Tibial nerve (tissue), 4 donors: Measurements from ENCODE around the gene TSC1. TPM values are rescaled to one million over a fixed set of nuclear protein-coding genes. Genes with fewer than 3 reads are reported as not detected.

Source experiments
- DNase-seq, 2 donors: peaks; one replicate each; pipeline ENCODE4 v3.0.0-alpha.2; 2019; ENCODE audit warnings: low spot score in 2 of 2
- H3K27ac ChIP-seq, 4 donors: fragments of 200-600 bp; sonication (generic) in 3 of 4; one replicate each; pipeline ENCODE4 v1.5.1; 2017 to 2019; ENCODE audit warnings: mild to moderate bottlenecking in 1 of 4
- H3K27me3 ChIP-seq, 2 donors: fragments of 200-600 bp; sonication (generic) in 1 of 2; one replicate each; pipeline versions ENCODE4 v1.5.1 to v1.6.0; 2017 to 2019
- H3K36me3 ChIP-seq, 3 donors: fragments of 200-600 bp; sonication (generic); one replicate each; pipeline ENCODE4 v1.5.1; 2018 to 2019
- H3K4me1 ChIP-seq, 4 donors: fragments of 200-600 bp; sonication (generic) in 3 of 4; one replicate each; pipeline ENCODE4 v1.5.1; 2017 to 2019
- H3K4me3 ChIP-seq, 4 donors: fragments of 200-600 bp; sonication (generic) in 3 of 4; one replicate each; pipeline ENCODE4 v1.5.1; 2017 to 2019; ENCODE audit warnings: mild to moderate bottlenecking in 1 of 4, moderate library complexity in 1 of 4
- H3K9me3 ChIP-seq, 4 donors: fragments of 200-600 bp; sonication (generic) in 3 of 4; one replicate each; pipeline ENCODE4 v1.5.1; 2017 to 2019
- EP300 ChIP-seq, 2 donors: sonication (generic); formaldehyde crosslinking; IDR thresholded peaks; one replicate each; pipeline ENCODE4 v1.6.1; 2017; ENCODE audit warnings: antibody characterized with exemption in 2 of 2, mild to moderate bottlenecking in 1 of 2
- POLR2A ChIP-seq, 2 donors: fragments of 450-650 bp; IDR thresholded peaks; one replicate each; pipeline ENCODE4 v1.6.1; 2017; ENCODE audit warnings: antibody characterized with exemption in 2 of 2, mild to moderate bottlenecking in 2 of 2, moderate library complexity in 2 of 2
- WGBS, 2 donors: methylation state at CpG; one replicate each; pipeline ENCODE4 v1.1.5; 2018; 5-methylcytosine and 5-hydroxymethylcytosine counted together
- small RNA-seq: library from RNA; depleted of rRNA; stranded (forward); fragments of <200 nt; gene quantifications from one replicate; pipeline ENCODE3, GENCODE V24; 2016
- total RNA-seq, 4 donors: library from RNA; depleted of rRNA; stranded (reverse); fragments of >200 nt; gene quantifications; one replicate each; pipeline ENCODE4 v1.1.0, GENCODE V29; 2016
- TF ChIP-seq, protein P1 (sequence below), 5 experiments: fragments of 200-600 bp in 3 of 5; fragments of 450-650 bp in 2 of 5; sonication (generic) in 3 of 5; IDR thresholded peaks; one replicate each; pipeline ENCODE4 v1.5.1; 2016 to 2019; ENCODE audit warnings: antibody characterized with exemption in 5 of 5, mild to moderate bottlenecking in 3 of 5, moderate library complexity in 2 of 5

Gene TSC1
- total RNA-seq, 4 donors from 2014 or later: 48.6 to 88.4 (median 68.9) TPM

DNA sequence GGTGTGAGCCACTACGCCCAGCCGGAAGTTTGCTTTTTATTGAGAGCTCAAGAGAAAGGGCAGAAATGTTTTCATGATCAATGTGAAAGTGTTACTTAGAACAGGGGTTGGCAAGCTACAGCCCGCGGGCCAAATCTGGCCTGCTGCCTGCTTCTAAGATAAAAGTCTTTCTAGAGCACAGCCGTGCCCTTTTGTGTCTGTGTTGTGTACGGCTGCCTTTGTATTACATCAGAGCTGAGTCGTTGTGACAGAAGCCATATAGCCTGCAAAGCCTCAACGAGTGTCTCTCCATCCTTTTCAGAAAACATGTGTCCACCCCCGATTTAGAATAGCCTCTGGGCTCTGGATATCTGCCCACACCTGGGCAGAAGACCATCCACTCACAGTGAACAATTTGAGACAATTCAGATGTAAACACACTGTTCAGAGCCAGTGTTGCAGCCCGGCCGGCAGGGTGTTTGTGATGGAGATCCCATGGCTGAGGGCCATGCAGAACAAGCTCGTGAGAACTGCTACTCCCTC, 95.2 kb downstream of the TSC1 start:
- WGBS, 2 donors: 54 to 63% methylated on average over 11 to 12 of the region's 12 CpGs
- H3K4me3 ChIP-seq: no peak overlapping the region
- TF ChIP-seq EP300 (IDR thresholded peaks at IDR 0.05) (no peak), POLR2A (IDR thresholded peaks at IDR 0.05) (no peak)
- TF ChIP-seq, protein P1, sequence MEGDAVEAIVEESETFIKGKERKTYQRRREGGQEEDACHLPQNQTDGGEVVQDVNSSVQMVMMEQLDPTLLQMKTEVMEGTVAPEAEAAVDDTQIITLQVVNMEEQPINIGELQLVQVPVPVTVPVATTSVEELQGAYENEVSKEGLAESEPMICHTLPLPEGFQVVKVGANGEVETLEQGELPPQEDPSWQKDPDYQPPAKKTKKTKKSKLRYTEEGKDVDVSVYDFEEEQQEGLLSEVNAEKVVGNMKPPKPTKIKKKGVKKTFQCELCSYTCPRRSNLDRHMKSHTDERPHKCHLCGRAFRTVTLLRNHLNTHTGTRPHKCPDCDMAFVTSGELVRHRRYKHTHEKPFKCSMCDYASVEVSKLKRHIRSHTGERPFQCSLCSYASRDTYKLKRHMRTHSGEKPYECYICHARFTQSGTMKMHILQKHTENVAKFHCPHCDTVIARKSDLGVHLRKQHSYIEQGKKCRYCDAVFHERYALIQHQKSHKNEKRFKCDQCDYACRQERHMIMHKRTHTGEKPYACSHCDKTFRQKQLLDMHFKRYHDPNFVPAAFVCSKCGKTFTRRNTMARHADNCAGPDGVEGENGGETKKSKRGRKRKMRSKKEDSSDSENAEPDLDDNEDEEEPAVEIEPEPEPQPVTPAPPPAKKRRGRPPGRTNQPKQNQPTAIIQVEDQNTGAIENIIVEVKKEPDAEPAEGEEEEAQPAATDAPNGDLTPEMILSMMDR (IDR thresholded peaks at IDR 0.05): no peak
- no peak overlapping the region for H3K27ac ChIP-seq
- no peak for DNase-seq
- no peaks in the 10 kb centered on the region for H3K27me3 ChIP-seq
- H3K4me1 ChIP-seq: no peaks in the 10 kb centered on the region
- peaks cover 0 to 7% (median 0%) of the 10 kb centered on the region in 3 donors for H3K36me3 ChIP-seq
- H3K9me3 ChIP-seq: no peaks in the 10 kb centered on the region

GRCh38 chr9:132846918-132847515, 97.4 kb downstream of the TSC1 start:
- Histone ChIP-seq H3K4me1 (no peaks in the 10 kb centered on the region), H3K27ac (no peak overlapping the region), H3K36me3 (peaks cover 0 to 5% (median 0%) of the 10 kb centered on the region in 3 donors), H3K4me3 (no peak overlapping the region), H3K27me3 (no peaks in the 10 kb centered on the region), H3K9me3 (no peaks in the 10 kb centered on the region)
- DNase-seq: no peak
- WGBS, 2 donors: 90% methylated on average over 14 to 15 of the region's 15 CpGs
- TF ChIP-seq EP300 (IDR thresholded peaks at IDR 0.05) (no peak), POLR2A (IDR thresholded peaks at IDR 0.05) (no peak)
- TF ChIP-seq, protein P1 (IDR thresholded peaks at IDR 0.05): no peak

DNA sequence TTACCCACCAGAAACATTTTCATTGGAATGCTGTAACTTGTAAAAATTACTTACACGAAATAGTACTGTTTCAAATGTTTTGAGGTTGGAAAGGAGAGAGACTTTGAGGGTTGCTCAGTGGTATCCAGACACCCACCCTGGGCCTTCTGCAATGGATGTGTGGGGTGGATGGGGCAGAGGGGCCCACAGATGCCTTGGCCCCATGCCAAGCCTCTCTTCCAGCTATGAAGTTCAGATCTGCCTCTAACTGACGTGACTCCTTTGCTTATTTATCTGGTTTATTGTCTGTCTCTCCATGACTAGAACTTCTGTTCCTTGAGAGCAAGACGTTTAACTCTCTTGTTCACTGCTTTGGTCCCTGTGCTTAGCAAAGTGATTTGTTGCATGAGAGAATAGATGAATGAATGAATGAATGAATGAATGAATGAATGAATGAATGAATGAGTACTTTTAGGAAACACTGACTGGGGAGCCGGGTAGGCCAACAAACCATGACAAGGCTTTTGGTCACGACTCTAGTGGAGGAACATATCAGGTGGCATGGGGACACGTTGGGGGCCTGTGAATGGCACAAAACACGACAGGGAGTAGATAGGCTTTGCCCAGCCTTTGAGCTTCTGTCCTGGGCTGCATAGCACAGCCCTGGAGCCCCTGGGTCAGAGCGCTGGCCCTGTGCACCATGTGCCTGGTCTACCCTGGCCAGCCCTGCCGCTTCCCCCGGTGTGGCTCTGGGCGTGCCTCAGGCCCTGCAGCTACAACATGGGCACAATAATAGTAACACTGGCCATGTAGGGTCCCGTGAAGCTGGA, 98.1 kb downstream of the TSC1 start:
- no peak for DNase-seq
- H3K27me3 ChIP-seq: no peaks in the 10 kb centered on the region
- H3K9me3 ChIP-seq: no peaks in the 10 kb centered on the region
- WGBS, 2 donors: 75 to 76% methylated on average over 9 to 12 of the region's 12 CpGs
- peaks cover 0 to 4% (median 0%) of the 10 kb centered on the region in 3 donors for H3K36me3 ChIP-seq
- H3K4me3 ChIP-seq: no peak overlapping the region
- no peak overlapping the region for H3K27ac ChIP-seq
- H3K4me1 ChIP-seq: no peaks in the 10 kb centered on the region
- TF ChIP-seq, protein P1 (IDR thresholded peaks at IDR 0.05): no peak
- TF ChIP-seq POLR2A (IDR thresholded peaks at IDR 0.05): no peak
- TF ChIP-seq EP300 (IDR thresholded peaks at IDR 0.05): no peak

- TF ChIP-seq EP300 (IDR thresholded peaks at IDR 0.05) (no peak), POLR2A (IDR thresholded peaks at IDR 0.05) (no peak)
- TF ChIP-seq, protein P1 (IDR thresholded peaks at IDR 0.05): no peak
- Histone ChIP-seq H3K27ac (no peak overlapping the region), H3K4me1 (no peaks in the 10 kb centered on the region), H3K4me3 (no peak overlapping the region), H3K27me3 (no peaks in the 10 kb centered on the region), H3K9me3 (no peaks in the 10 kb centered on the region), H3K36me3 (no peaks in the 10 kb centered on the region)
- DNase-seq: no peak
- WGBS, 2 donors: 84 to 85% methylated on average over 5 of the region's 5 CpGs
These were observed 102.0 kb downstream of the TSC1 start for GRCh38 chr9:132842124-132843044.

Small RNAs within 50 kb of the gene (small RNA-seq; reads per million reads assigned to genes)
- gene AL593851.1: not detected
- not detected for gene MIR548AW
- gene RNU7-21P: not detected

Other genes with a start within 250 kb of the TSC1 start
- gene AK8, start 66.3 kb downstream of the TSC1 start, total RNA-seq: 1 to 10 TPM in 2 of 4 donors, under 1 TPM in 2; 0.30 to 4.3 (median 1.7) TPM
- gene SPACA9, start 65.7 kb downstream of the TSC1 start, total RNA-seq: 1 to 10 TPM; 4.2 to 5.9 (median 5.3) TPM
- not detected for gene GFI1B, start 34.1 kb upstream of the TSC1 start, total RNA-seq
- gene GTF3C5, start 86.4 kb upstream of the TSC1 start, total RNA-seq: 10 to 100 TPM; 49.4 to 94.2 (median 73.3) TPM
- gene CEL, start 117.4 kb upstream of the TSC1 start, total RNA-seq: 10 to 100 TPM in 1 of 4 donors, 1 to 10 TPM in 3; 1.7 to 10.5 (median 2.6) TPM
- gene RALGDS, start 176.6 kb upstream of the TSC1 start, total RNA-seq: 10 to 100 TPM; 34.5 to 60.0 (median 48.7) TPM
- gene GBGT1, start 219.3 kb upstream of the TSC1 start, total RNA-seq: 10 to 100 TPM; 15.3 to 63.3 (median 36.8) TPM